ENCODE data around the gene DPT. TPM values are rescaled to one million over a fixed set of nuclear protein-coding genes. Genes with fewer than 3 reads are reported as not detected.

Gene DPT
- total and polyA plus RNA-seq, 2 of the 4 experiments (the other 2 are of a cell fraction), result not detected

- ChIA-PET POLR2A (ENCODE audit: unreplicated experiment) (no interaction called here), CTCF (no interaction called here)
- Histone ChIP-seq H3K9me3 (ENCODE audit: control insufficient read depth, insufficient read depth, low read length) (no peaks in the 10 kb centered on the region), H4K8ac (ENCODE audit: low read depth in 2 of 2, low read length in 2 of 2) (no peak overlapping the region), H3K4me1 (ENCODE audit: control insufficient read depth, insufficient read depth, low read length) (no peaks in the 10 kb centered on the region), H3K36me3 (ENCODE audit: control insufficient read depth, insufficient read depth, low read length) (no peaks in the 10 kb centered on the region), H2BK20ac (ENCODE audit: low read depth, low read length) (no peak overlapping the region), H2BK15ac (ENCODE audit: low read depth, low read length) (no peak overlapping the region), H2AK5ac (ENCODE audit: low read depth, low read length) (no peak overlapping the region), H3K9ac (ENCODE audit: low read depth, low read length) (no peak overlapping the region), H2BK5ac (ENCODE audit: low read depth, low read length, poor library complexity, severe bottlenecking) (no peak overlapping the region), H2AK9ac (replicated peaks; ENCODE audit: low read depth, low read length, poor library complexity) (no peak overlapping the region), H3K4me2 (ENCODE audit: low read depth, low read length) (no peak overlapping the region), H4K91ac (ENCODE audit: insufficient read depth, low read depth, low read length) (no peak overlapping the region), H3K4me3 (ENCODE audit: insufficient read depth, low read depth, low read length) (no peak overlapping the region), H3K27me3 (ENCODE audit: control insufficient read depth, insufficient read depth, low read length) (no peaks in the 10 kb centered on the region), H2BK120ac (ENCODE audit: low read depth, low read length) (no peak overlapping the region), H3K23ac (ENCODE audit: low read depth, low read length) (no peak overlapping the region), H4K5ac (ENCODE audit: low read depth, low read length) (no peak overlapping the region), H3K79me1 (ENCODE audit: low read depth in 1 of 2, low read length in 2 of 2) (no peaks in the 10 kb centered on the region), H4K20me1 (ENCODE audit: insufficient read depth, low read length) (no peaks in the 10 kb centered on the region), H3K18ac (ENCODE audit: low read depth, low read length) (no peak overlapping the region), H3K4ac (ENCODE audit: low read depth, low read length) (no peak overlapping the region), H2AFZ (replicated peaks; ENCODE audit: low read length, poor library complexity) (no peak overlapping the region), H3K27ac (ENCODE audit: insufficient read depth, low read length) (no peak overlapping the region), H3K9me1 (ENCODE audit: insufficient read depth, low read length) (no peaks in the 10 kb centered on the region), H3K56ac (ENCODE audit: extremely low read depth, insufficient read depth, low read length) (no peak overlapping the region), H3K14ac (replicated peaks; ENCODE audit: low read depth, low read length) (no peak overlapping the region)
- in situ Hi-C loops (cut with MboI; ENCODE audit: low sequenced_read_pairs) (no loop called here), dilution Hi-C loops (cut with HindIII; ENCODE audit: low sequenced_read_pairs, unreplicated experiment) (no loop called here), intact Hi-C loops (cut with micrococcal nuclease) (no loop called here)
- no TSS peak for BruUV-seq (replicated peaks)
- no peak for ATAC-seq (ENCODE audit: low read depth)
- WGBS, 2 experiments (ENCODE audit: extremely low coverage in 2 of 2, insufficient read length in 1 of 2), result no CpG with 5 or more reads among the region's 1 CpG
- no peak for DNase-seq
- TF ChIP-seq SMC3 (IDR thresholded peaks at IDR 0.05; ENCODE audit: low read depth, low read length), result no peak
- TF ChIP-seq, protein P1, sequence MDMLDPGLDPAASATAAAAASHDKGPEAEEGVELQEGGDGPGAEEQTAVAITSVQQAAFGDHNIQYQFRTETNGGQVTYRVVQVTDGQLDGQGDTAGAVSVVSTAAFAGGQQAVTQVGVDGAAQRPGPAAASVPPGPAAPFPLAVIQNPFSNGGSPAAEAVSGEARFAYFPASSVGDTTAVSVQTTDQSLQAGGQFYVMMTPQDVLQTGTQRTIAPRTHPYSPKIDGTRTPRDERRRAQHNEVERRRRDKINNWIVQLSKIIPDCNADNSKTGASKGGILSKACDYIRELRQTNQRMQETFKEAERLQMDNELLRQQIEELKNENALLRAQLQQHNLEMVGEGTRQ (IDR thresholded peaks at IDR 0.05; ENCODE audit: low read depth, low read length), result no peak
- TF ChIP-seq MXI1 (IDR thresholded peaks at IDR 0.05; ENCODE audit: borderline replicate concordance, low read depth, low read length), result no peak
- TF ChIP-seq CHD1 (IDR thresholded peaks at IDR 0.05; ENCODE audit: low read depth, low read length), result no peak
- no peak for TF ChIP-seq RCOR1 (IDR thresholded peaks at IDR 0.05; ENCODE audit: insufficient replicate concordance, low read length)
- no peak for TF ChIP-seq NFE2L2 (IDR thresholded peaks at IDR 0.05; ENCODE audit: low read depth, low read length)
- TF ChIP-seq BHLHE40 (IDR thresholded peaks at IDR 0.05; ENCODE audit: low read depth, low read length), result no peak
- no peak for TF ChIP-seq MAFK (IDR thresholded peaks at IDR 0.05; ENCODE audit: low read depth, low read length)
- TF ChIP-seq RFX5 (IDR thresholded peaks at IDR 0.05; ENCODE audit: low read depth, low read length), result no peak
- TF ChIP-seq, protein P2, sequence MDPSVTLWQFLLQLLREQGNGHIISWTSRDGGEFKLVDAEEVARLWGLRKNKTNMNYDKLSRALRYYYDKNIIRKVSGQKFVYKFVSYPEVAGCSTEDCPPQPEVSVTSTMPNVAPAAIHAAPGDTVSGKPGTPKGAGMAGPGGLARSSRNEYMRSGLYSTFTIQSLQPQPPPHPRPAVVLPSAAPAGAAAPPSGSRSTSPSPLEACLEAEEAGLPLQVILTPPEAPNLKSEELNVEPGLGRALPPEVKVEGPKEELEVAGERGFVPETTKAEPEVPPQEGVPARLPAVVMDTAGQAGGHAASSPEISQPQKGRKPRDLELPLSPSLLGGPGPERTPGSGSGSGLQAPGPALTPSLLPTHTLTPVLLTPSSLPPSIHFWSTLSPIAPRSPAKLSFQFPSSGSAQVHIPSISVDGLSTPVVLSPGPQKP (IDR thresholded peaks at IDR 0.05; ENCODE audit: borderline replicate concordance, low read depth, low read length), result no peak
- no peak for TF ChIP-seq MAZ (IDR thresholded peaks at IDR 0.05; ENCODE audit: borderline replicate concordance, low read depth, low read length)
- no peak for TF ChIP-seq FOS (IDR thresholded peaks at IDR 0.05; ENCODE audit: low read depth, low read length)
- TF ChIP-seq RAD21 (IDR thresholded peaks at IDR 0.05; ENCODE audit: low read length), result no peak
- no peak for TF ChIP-seq POLR2A (IDR thresholded peaks at IDR 0.05; ENCODE audit: low read depth, low read length)
- TF ChIP-seq CTCF (conservative IDR thresholded peaks at IDR 0.05; ENCODE audit: low read depth, low read length), result no peak
- TF ChIP-seq CEBPB (IDR thresholded peaks at IDR 0.05; ENCODE audit: low read depth, low read length), result no peak
Measured at GRCh38 chr1:168742386-168742785, 13.4 kb upstream of the DPT start.
